HCT116 (cell line): ENCODE data around the gene WDR83. TPM values are rescaled to one million over a fixed set of nuclear protein-coding genes. Genes with fewer than 3 reads are reported as not detected.

Experiments
- ATAC-seq: fragments of 200-7000 bp; cut with Tn5 transposase; 2 replicates; pipeline ENCODE4 v1.9.1; 2020; ENCODE audit warnings: mild to moderate bottlenecking, moderate library complexity
- BruUV-seq: library from RNA; stranded (reverse); fragments of 400-500 nt; replicated peaks from 2 replicates; lab custom pipeline; 2021; lab: Mats Ljungman, UMichigan
- CTCF ChIA-PET: fragments of 300-600 bp; sonication (Branson Sonifier 250); formaldehyde crosslinking; loops from one replicate; lab custom pipeline; 2021; ENCODE audit warnings: antibody characterized with exemption; lab: Charles Lee
- POLR2A ChIA-PET: fragments of 300-600, 350-600 bp; sonication (Branson Sonifier 250); formaldehyde crosslinking; loops from one replicate; lab custom pipeline; 2021; ENCODE audit warnings: antibody characterized with exemption; lab: Charles Lee
- RAD21 ChIA-PET, 2 experiments: fragments of 300-600 bp; sonication (Branson Sonifier 250); formaldehyde crosslinking; loops; one replicate each; lab custom pipeline; 2023; ENCODE audit warnings: low total read pairs in 2 of 2; ENCODE audit not compliant: uncharacterized antibody in 2 of 2, unreplicated experiment in 2 of 2, low non-redundant PET in 1 of 2; lab: Charles Lee
- DNase-seq: peaks from one replicate; pipeline ENCODE4 v3.0.0-alpha.2; 2010; ENCODE audit warnings: low read depth, low spot score
- H2AFZ ChIP-seq: fragments of 200-600 bp; shearing (Covaris generic), sonication (generic); 2 replicates; pipeline ENCODE4 v1.6.1; 2017; ENCODE audit warnings: low read depth, mixed run types, mixed read lengths, antibody characterized with exemption, low read length; ENCODE audit not compliant: poor library complexity, severe bottlenecking
- H3K27ac ChIP-seq: 2 replicates; pipeline ENCODE4 v1.5.1; 2012; ENCODE audit warnings: low read depth, low read length
- H3K27me3 ChIP-seq: fragments of 200-600 bp; sonication (generic); 2 replicates; pipeline ENCODE4 v1.6.1; 2016; ENCODE audit warnings: mixed run types, low read length, mixed read lengths; ENCODE audit not compliant: insufficient read depth
- H3K36me3 ChIP-seq, 2 experiments: fragments of 200-500 bp in 1 of 2; fragments of 200-600 bp in 1 of 2; sonication (Bioruptor generic) in 1 of 2; sonication (generic) in 1 of 2; 2 replicates each; pipeline versions ENCODE4 v1.5.1 to v1.6.1; 2014 to 2016; ENCODE audit warnings: low read length in 2 of 2, inconsistent platforms in 1 of 2, mixed read lengths in 1 of 2, mixed run types in 1 of 2; ENCODE audit not compliant: insufficient read depth in 2 of 2, control insufficient read depth in 1 of 2
- H3K4me1 ChIP-seq, 2 experiments: fragments of 200-600 bp in 1 of 2; sonication (generic) in 1 of 2; 2 replicates each; pipeline versions ENCODE4 v1.5.1 to v1.6.1; 2012 to 2017; ENCODE audit warnings: low read length in 2 of 2, inconsistent platforms in 1 of 2, mild to moderate bottlenecking in 1 of 2, mixed read lengths in 1 of 2, mixed run types in 1 of 2, moderate library complexity in 1 of 2; ENCODE audit not compliant: insufficient read depth in 2 of 2, control insufficient read depth in 1 of 2
- H3K4me2 ChIP-seq: fragments of 200-600 bp; sonication (generic); 2 replicates; pipeline ENCODE4 v1.6.1; 2017; ENCODE audit warnings: mixed run types, low read length, mixed read lengths
- H3K4me3 ChIP-seq, 2 experiments: fragments of 200-600 bp in 1 of 2; sonication (generic) in 1 of 2; replicated peaks in 1 of 2; 2 replicates each; pipeline ENCODE4 v1.5.1; 2011 to 2016; ENCODE audit warnings: low read length in 2 of 2, control low read depth in 1 of 2, low read depth in 1 of 2, mild to moderate bottlenecking in 1 of 2, mixed read lengths in 1 of 2, mixed run types in 1 of 2
- H3K79me2 ChIP-seq: fragments of 200-600 bp; sonication (generic); 2 replicates; pipeline ENCODE4 v1.6.1; 2017; ENCODE audit warnings: mild to moderate bottlenecking, mixed run types, low read length, moderate library complexity, mixed read lengths; ENCODE audit not compliant: insufficient read depth
- H3K9ac ChIP-seq: fragments of 200-600 bp; sonication (generic); 2 replicates; pipeline ENCODE4 v1.6.1; 2016; ENCODE audit warnings: low read length, mixed read lengths
- H3K9me2 ChIP-seq: fragments of 200-600 bp; sonication (generic), shearing (Covaris generic); 2 replicates; pipeline ENCODE4 v1.6.1; 2017; ENCODE audit warnings: mixed run types, mild to moderate bottlenecking, moderate library complexity; ENCODE audit not compliant: insufficient read depth
- H3K9me3 ChIP-seq, 2 experiments: fragments of 200-500 bp in 1 of 2; fragments of 200-600 bp in 1 of 2; sonication (Bioruptor generic) in 1 of 2; sonication (generic) in 1 of 2; 2 replicates each; pipeline ENCODE4 v1.6.1; 2014 to 2017; ENCODE audit warnings: low read length in 2 of 2, mixed read lengths in 2 of 2, inconsistent platforms in 1 of 2, low read depth in 1 of 2, mild to moderate bottlenecking in 1 of 2, mixed run types in 1 of 2, moderate library complexity in 1 of 2; ENCODE audit not compliant: control insufficient read depth in 1 of 2, insufficient read depth in 1 of 2
- H4K20me1 ChIP-seq: fragments of 200-600 bp; sonication (generic), shearing (Covaris generic); 2 replicates; pipeline ENCODE4 v1.6.1; 2017; ENCODE audit warnings: mixed run types, mild to moderate bottlenecking, moderate library complexity; ENCODE audit not compliant: insufficient read depth
- CBX3 ChIP-seq: IDR thresholded peaks from 2 replicates; pipeline ENCODE4 v1.6.1; 2012; ENCODE audit warnings: low read depth
- EGR1 ChIP-seq: IDR thresholded peaks from 2 replicates; pipeline ENCODE4 v1.6.1; 2012; ENCODE audit warnings: low read depth
- ELF1 ChIP-seq: IDR thresholded peaks from 2 replicates; pipeline ENCODE4 v1.6.1; 2012; ENCODE audit warnings: low read depth, borderline replicate concordance
- EZH2 ChIP-seq: fragments of 200-600 bp; sonication (generic); IDR thresholded peaks from 2 replicates; pipeline ENCODE4 v1.6.1; 2017; ENCODE audit warnings: antibody characterized with exemption, mixed run types
- POLR2A ChIP-seq: IDR thresholded peaks from 2 replicates; pipeline ENCODE4 v1.7.0; 2011; ENCODE audit warnings: borderline replicate concordance; ENCODE audit not compliant: insufficient read depth, insufficient read length; ENCODE audit errors: extremely low read depth
- RAD21 ChIP-seq: IDR thresholded peaks from 2 replicates; pipeline ENCODE4 v1.6.1; 2012; ENCODE audit warnings: low read depth, mild to moderate bottlenecking
- SIN3A ChIP-seq: IDR thresholded peaks from 2 replicates; pipeline ENCODE4 v1.6.1; 2012; ENCODE audit warnings: low read depth
- SRF ChIP-seq: IDR thresholded peaks from 2 replicates; pipeline ENCODE4 v1.6.1; 2012; ENCODE audit warnings: low read depth
- TCF7L2 ChIP-seq: IDR thresholded peaks from 2 replicates; pipeline ENCODE4 v1.7.0; 2011; ENCODE audit warnings: borderline replicate concordance, inconsistent platforms; ENCODE audit not compliant: insufficient read depth, insufficient read length; ENCODE audit errors: extremely low read depth
- YY1 ChIP-seq: IDR thresholded peaks from 2 replicates; pipeline ENCODE4 v1.6.1; 2011; ENCODE audit warnings: low read length, low read depth, moderate library complexity, mild to moderate bottlenecking; ENCODE audit not compliant: insufficient replicate concordance; ENCODE audit errors: extremely low read depth
- ZFX ChIP-seq: fragments of 450-650 bp; IDR thresholded peaks from 2 replicates; pipeline ENCODE4 v1.6.1; 2017
- intact Hi-C: fragments of 100-400 bp; cut with micrococcal nuclease; formaldehyde crosslinking; loops from 2 replicates; pipeline ENCODE4 v1.10.0; 2022
- total RNA-seq: library from RNA; stranded (reverse); gene quantifications from one replicate; pipeline ENCODE4 v1.2.1, GENCODE V29; 2021; ENCODE audit not compliant: unreplicated experiment
- TF ChIP-seq, protein P1 (sequence below): IDR thresholded peaks from 2 replicates; pipeline ENCODE4 v1.6.1; 2012
- TF ChIP-seq, protein P2 (sequence below): IDR thresholded peaks from 2 replicates; pipeline ENCODE4 v1.6.1; 2012

WDR83 gene
- total RNA-seq, 1 experiment from 2014 or later, result 20.1 TPM

DNA sequence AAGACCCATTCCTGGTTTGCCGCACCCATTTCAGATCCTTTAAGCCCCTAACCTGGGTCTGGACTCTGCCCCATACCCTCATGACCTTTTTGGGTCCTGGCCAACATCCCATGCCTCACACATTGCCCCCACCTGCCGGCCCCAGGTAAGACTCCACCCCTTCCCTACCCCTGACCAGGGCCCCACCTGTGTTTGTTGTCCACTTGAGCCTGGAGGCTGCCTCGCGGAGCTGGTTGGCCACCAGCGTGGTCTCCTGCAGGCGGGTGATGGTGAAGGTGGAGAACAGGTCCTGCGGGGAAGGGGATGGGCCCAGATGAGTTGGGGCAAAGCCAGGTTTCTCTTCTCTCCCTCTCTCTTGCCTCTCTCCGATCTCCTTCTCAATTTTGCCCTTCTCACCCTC lies 19.6 kb upstream of the WDR83 start:
- Histone ChIP-seq H3K27me3 (no peaks in the 10 kb centered on the region), H3K36me3 (no peaks in the 10 kb centered on the region), H3K4me2 (no peak overlapping the region), H3K27ac (no peak overlapping the region), H2AFZ (no peak overlapping the region), H3K9ac (no peak overlapping the region), H3K9me2 (no peaks in the 10 kb centered on the region), H3K4me1 (no peaks in the 10 kb centered on the region), H4K20me1 (no peaks in the 10 kb centered on the region), H3K4me3 (no peak overlapping the region), H3K9me3 (no peaks in the 10 kb centered on the region; a peak in 1 of 4 replicates), H3K79me2 (no peaks in the 10 kb centered on the region)
- BruUV-seq, result no TSS peak
- RAD21 ChIA-PET, result interaction anchor here in 1 of 2 experiments (0.7 kb wide), 1 partner anchor 149 kb away, joined by 3 read pairs; no protein-coding TSS in a partner anchor
- POLR2A ChIA-PET, result no interaction called here
- CTCF ChIA-PET, result no interaction called here
- TF ChIP-seq, protein P1, sequence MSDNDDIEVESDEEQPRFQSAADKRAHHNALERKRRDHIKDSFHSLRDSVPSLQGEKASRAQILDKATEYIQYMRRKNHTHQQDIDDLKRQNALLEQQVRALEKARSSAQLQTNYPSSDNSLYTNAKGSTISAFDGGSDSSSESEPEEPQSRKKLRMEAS, result no peak
- no peak for TF ChIP-seq ELF1
- TF ChIP-seq RAD21, result no peak
- TF ChIP-seq, protein P2, sequence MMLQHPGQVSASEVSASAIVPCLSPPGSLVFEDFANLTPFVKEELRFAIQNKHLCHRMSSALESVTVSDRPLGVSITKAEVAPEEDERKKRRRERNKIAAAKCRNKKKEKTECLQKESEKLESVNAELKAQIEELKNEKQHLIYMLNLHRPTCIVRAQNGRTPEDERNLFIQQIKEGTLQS, result no peak
- TF ChIP-seq SIN3A, result no peak
- no peak for TF ChIP-seq EZH2
- no peak for TF ChIP-seq TCF7L2
- TF ChIP-seq CBX3, result no peak
- TF ChIP-seq SRF, result no peak
- no peak for TF ChIP-seq EGR1
- no peak for TF ChIP-seq YY1
- TF ChIP-seq POLR2A, result no peak
- no peak for TF ChIP-seq ZFX
- no peak for DNase-seq
- ATAC-seq, result no peak; the same call in 1 of the 2 replicates
- intact Hi-C loops, result no loop called here
